Fibroblast of pulmonary artery (primary cell): ENCODE data around the gene SYNE1.

Source experiments
- DNase-seq: peaks from one replicate; pipeline ENCODE4 v3.0.0-alpha.2; 2010; ENCODE audit warnings: low read depth
- H3K4me3 ChIP-seq: replicated peaks from 2 replicates; pipeline ENCODE4 v1.5.1; 2011; ENCODE audit warnings: low read depth, mild to moderate bottlenecking, control low read depth, low read length, moderate library complexity
- CTCF ChIP-seq: IDR thresholded peaks from 2 replicates; pipeline ENCODE4 v1.5.1; 2011; ENCODE audit warnings: mild to moderate bottlenecking, control low read depth, low read length, inconsistent platforms; ENCODE audit errors: missing control alignments

The SYNE1 gene

GRCh38 chr6:152552616-152553209 lies 84.4 kb downstream of the SYNE1 start:
- no peak overlapping the region for H3K4me3 ChIP-seq
- DNase-seq, result peak; percentile 86
- peak; percentile 97 for TF ChIP-seq CTCF

- no peak overlapping the region for H3K4me3 ChIP-seq
- DNase-seq, result no peak
- no peak for TF ChIP-seq CTCF
Observed at GRCh38 chr6:152543519-152543918, 93.6 kb downstream of the SYNE1 start.

GRCh38 chr6:152540381-152540780 lies 96.8 kb downstream of the SYNE1 start:
- DNase-seq, result no peak
- no peak overlapping the region for H3K4me3 ChIP-seq
- TF ChIP-seq CTCF, result no peak

- no peak for TF ChIP-seq CTCF
Observed at GRCh38 chr6:152534541-152534940, 102.6 kb downstream of the SYNE1 start.

GRCh38 chr6:152532556-152533422 lies 104.4 kb downstream of the SYNE1 start:
- no peak overlapping the region for H3K4me3 ChIP-seq
- TF ChIP-seq CTCF, result no peak
- DNase-seq, result no peak

More at GRCh38 chr6:152534541-152534940, 102.6 kb downstream of the SYNE1 start:
- DNase-seq, result no peak
- no peak overlapping the region for H3K4me3 ChIP-seq

GRCh38 chr6:152531659-152532058 lies 105.5 kb downstream of the SYNE1 start:
- no peak for TF ChIP-seq CTCF
- DNase-seq, result no peak
- H3K4me3 ChIP-seq, result no peak overlapping the region
